ENCODE measurements around the gene LRRC61. TPM values are rescaled to one million over a fixed set of nuclear protein-coding genes. Genes with fewer than 3 reads are reported as not detected.

The LRRC61 gene
- polyA plus RNA-seq, 1 of the 3 experiments (the other 2 are of a cell fraction): 0.99 TPM

- no peaks in the 10 kb centered on the region for H3K9me3 ChIP-seq
- no peaks in the 10 kb centered on the region for H3F3A ChIP-seq (replicated peaks; ENCODE audit: insufficient read depth)
- ChIA-PET POLR2A (no interaction called here), CTCF (interaction anchor here (0.6 to 2.0 kb wide), 4 partner anchors 10 to 36 kb away, joined by 3 to 10 read pairs (median 4); no protein-coding TSS in a partner anchor)
- H3K36me3 ChIP-seq (replicated peaks in 1 of 2; ENCODE audit: control insufficient read depth in 1 of 2, insufficient read depth in 2 of 2, low read length in 1 of 2): no peaks in the 10 kb centered on the region
- no peak overlapping the region for H2AFZ ChIP-seq (ENCODE audit: low read depth)
- no peak overlapping the region for H3K27ac ChIP-seq (ENCODE audit: low read depth in 2 of 2, low read length in 1 of 2)
- H3K9me2 ChIP-seq: no peaks in the 10 kb centered on the region
- peaks cover 8% of the 10 kb centered on the region; the same call in 1 of the 2 replicates for H3K27me3 ChIP-seq (ENCODE audit: insufficient read depth)
- DNase-seq: no peak
- H3K4me1 ChIP-seq (ENCODE audit: control insufficient read depth in 1 of 2, insufficient read depth in 2 of 2, low read depth in 1 of 2, low read length in 1 of 2): no peaks in the 10 kb centered on the region; a peak in 1 of 4 replicates
- no peak overlapping the region for H3K4me3 ChIP-seq (ENCODE audit: low read depth in 2 of 2, low read length in 1 of 2)
- H3K79me2 ChIP-seq (ENCODE audit: insufficient read depth): no peaks in the 10 kb centered on the region
- H4K20me1 ChIP-seq (ENCODE audit: insufficient read depth): no peaks in the 10 kb centered on the region
- no peak overlapping the region for H3K9ac ChIP-seq
- no peak for TF ChIP-seq YY1 (IDR thresholded peaks at IDR 0.05; ENCODE audit: low read depth)
- TF ChIP-seq NRF1 (IDR thresholded peaks at IDR 0.05; ENCODE audit: low read depth, low read length): no peak
- no peak for TF ChIP-seq FOSL2 (IDR thresholded peaks at IDR 0.05; ENCODE audit: borderline replicate concordance, low read depth)
- no peak for TF ChIP-seq TCF12 (IDR thresholded peaks at IDR 0.05)
- TF ChIP-seq USF2 (IDR thresholded peaks at IDR 0.05; ENCODE audit: borderline replicate concordance, low read depth, low read length): no peak
- TF ChIP-seq RXRA (IDR thresholded peaks at IDR 0.05; ENCODE audit: borderline replicate concordance, low read depth): no peak
- TF ChIP-seq RCOR1 (IDR thresholded peaks at IDR 0.05; ENCODE audit: low read length): no peak
- no peak for TF ChIP-seq USF1 (IDR thresholded peaks at IDR 0.05; ENCODE audit: borderline replicate concordance, low read depth)
- TF ChIP-seq GATA2 (CRISPR knock-in tag; IDR thresholded peaks at IDR 0.05): no peak
- TF ChIP-seq FOXJ3 (CRISPR knock-in tag; IDR thresholded peaks at IDR 0.05): no peak
- TF ChIP-seq TAF1 (IDR thresholded peaks at IDR 0.05; ENCODE audit: borderline replicate concordance, low read depth, low read length): no peak
- TF ChIP-seq SMC3 (IDR thresholded peaks at IDR 0.05; ENCODE audit: low read depth, low read length): no peak
- TF ChIP-seq GABPA (IDR thresholded peaks at IDR 0.05; ENCODE audit: low read depth): no peak
- TF ChIP-seq CHD2 (IDR thresholded peaks at IDR 0.05; ENCODE audit: low read length, partially characterized antibody): no peak
- no peak for TF ChIP-seq RFX5 (IDR thresholded peaks at IDR 0.05; ENCODE audit: low read length)
- no peak for TF ChIP-seq PBX3 (IDR thresholded peaks at IDR 0.05)
- no peak for TF ChIP-seq RAD21 (IDR thresholded peaks at IDR 0.05; ENCODE audit: low read length)
- no peak for TF ChIP-seq CTCF (IDR thresholded peaks at IDR 0.05)
- TF ChIP-seq EP300 (IDR thresholded peaks at IDR 0.05; ENCODE audit: borderline replicate concordance in 1 of 2, low read depth in 1 of 2, low read length in 1 of 2): no peak
- TF ChIP-seq MAX (IDR thresholded peaks at IDR 0.05; ENCODE audit: low read depth): no peak
- 52% methylated on average over 1 of the region's 1 CpG for WGBS (ENCODE audit: low lambda C conversion rate)
- no peak overlapping the region for H3K4me2 ChIP-seq
These were observed 21.9 kb downstream of the LRRC61 start for GRCh38 chr7:150345012-150345411.
